ENCODE results near the gene DNAJC5. TPM values are rescaled to one million over a fixed set of nuclear protein-coding genes. Genes with fewer than 3 reads are reported as not detected.
A peak's percentile ranks its signal among the peaks of the same experiment; 100 is the strongest.

Gene DNAJC5
- total and polyA plus RNA-seq, 9 of the 15 experiments (the other 6 are each of a cell fraction or from before 2014, with no cell fraction given): 0.95 to 42.8 (median 23.4) TPM

DNA sequence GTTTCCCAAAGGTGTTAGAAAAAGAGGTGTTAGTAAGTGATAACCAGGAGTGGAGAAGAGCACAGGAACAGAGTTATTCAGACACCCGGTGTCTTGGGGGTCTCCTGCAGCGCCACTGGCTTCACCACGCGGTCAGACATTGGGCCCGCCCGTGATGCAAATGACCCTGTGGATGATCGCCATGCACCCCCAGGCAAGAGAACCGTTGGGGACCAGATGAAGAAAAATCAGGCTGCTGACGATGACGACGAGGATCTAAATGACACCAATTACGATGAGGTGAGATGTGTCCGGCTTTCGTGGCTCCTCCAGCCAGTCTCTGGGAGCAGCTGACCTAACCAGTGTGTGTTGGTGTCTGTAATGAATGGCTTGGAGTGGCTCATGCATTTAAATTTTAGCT is 88.0 kb downstream of the DNAJC5 start:
- no peak overlapping the region for H3K4me3 ChIP-seq

More for the DNA sequence above, 88.0 kb downstream of the DNAJC5 start:
- Histone ChIP-seq H3K79me2 (ENCODE audit: control insufficient read depth, insufficient read depth, low read length) (peaks cover 34% of the 10 kb centered on the region), H3K36me3 (ENCODE audit: control insufficient read depth, insufficient read depth, low read length) (peaks cover 51% of the 10 kb centered on the region), H3K9ac (ENCODE audit: insufficient read depth in 1 of 2, low read depth in 2 of 2, low read length in 2 of 2) (peak overlapping the region in 1 of 2 experiments; percentile 43; a peak in 1 of 4 replicates), H2AFZ (ENCODE audit: low read depth, low read length) (no peak overlapping the region), H3K27me3 (ENCODE audit: control insufficient read depth in 2 of 2, insufficient read depth in 2 of 2, low read length in 2 of 2) (no peaks in the 10 kb centered on the region), H3K4me2 (ENCODE audit: insufficient read depth, low read length) (no peak overlapping the region), H3K9me1 (ENCODE audit: control insufficient read depth, insufficient read depth, low read length) (no peaks in the 10 kb centered on the region), H3K9me3 (replicated peaks; ENCODE audit: control insufficient read depth, insufficient read depth, low read depth, low read length) (no peaks in the 10 kb centered on the region), H3K27ac (ENCODE audit: extremely low read depth, low read depth, low read length) (no peak overlapping the region), H4K20me1 (replicated peaks; ENCODE audit: control insufficient read depth, insufficient read depth, low read length) (no peaks in the 10 kb centered on the region), H3K4me1 (replicated peaks in 1 of 2; ENCODE audit: control insufficient read depth in 2 of 2, insufficient read depth in 2 of 2, low read length in 2 of 2) (peaks cover 16 to 33% of the 10 kb centered on the region in 2 experiments)
- DNase-seq (ENCODE audit: extremely low read depth in 1 of 4, low spot score in 3 of 4) (no peak), FAIRE-seq (no peak), ATAC-seq (no peak)
- BruUV-seq (replicated peaks): TSS peak; percentile 61
- TF ChIP-seq FOXA3 (CRISPR knock-in tag; conservative IDR thresholded peaks at IDR 0.05 in 1 of 2, IDR thresholded peaks at IDR 0.05 in 1 of 2): no peak
- no peak for TF ChIP-seq NRF1 (conservative IDR thresholded peaks at IDR 0.05 in 1 of 2, IDR thresholded peaks at IDR 0.05 in 1 of 2)
- no peak for TF ChIP-seq ZNF253 (CRISPR knock-in tag; conservative IDR thresholded peaks at IDR 0.05)
- TF ChIP-seq, protein P1, sequence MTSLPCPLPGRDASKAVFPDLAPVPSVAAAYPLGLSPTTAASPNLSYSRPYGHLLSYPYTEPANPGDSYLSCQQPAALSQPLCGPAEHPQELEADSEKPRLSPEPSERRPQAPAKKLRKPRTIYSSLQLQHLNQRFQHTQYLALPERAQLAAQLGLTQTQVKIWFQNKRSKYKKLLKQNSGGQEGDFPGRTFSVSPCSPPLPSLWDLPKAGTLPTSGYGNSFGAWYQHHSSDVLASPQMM (CRISPR knock-in tag; IDR thresholded peaks at IDR 0.05): no peak
- TF ChIP-seq PHF8 (IDR thresholded peaks at IDR 0.05; ENCODE audit: borderline replicate concordance, low read length): no peak
- TF ChIP-seq HNRNPUL1 (IDR thresholded peaks at IDR 0.05; ENCODE audit: low read length): no peak
- no peak for TF ChIP-seq IFI16 (CRISPR knock-in tag; IDR thresholded peaks at IDR 0.05)
- TF ChIP-seq SAP30 (IDR thresholded peaks at IDR 0.05; ENCODE audit: borderline replicate concordance, insufficient read depth, low read depth, low read length, poor library complexity, severe bottlenecking): no peak
- TF ChIP-seq COPS2 (conservative IDR thresholded peaks at IDR 0.05): no peak
- intact Hi-C loops (cut with micrococcal nuclease) (no loop called here), in situ Hi-C loops (cut with MboI) (no loop called here)
- CTCF ChIA-PET (ENCODE audit: low intra/inter-chr PET ratio): no interaction called here
- WGBS (ENCODE audit: insufficient coverage, low coverage, missing lambda C conversion rate): 94% methylated on average over 13 of the region's 14 CpGs
- POLR2A ChIA-PET: interaction anchor here (0.5 to 1.1 kb wide), 3 partner anchors 18 to 454 kb away, joined by 3 read pairs; partner anchors contain the start of gene GMEB2

MicroRNAs encoded within 50 kb of the gene (microRNA counts, 767-probe panel; counts per million panel counts)
- microRNA hsa-miR-1914-5p (1,344 counts per million, percentile 32 among the panel's probes with 10 or more counts), microRNA hsa-miR-647 (870 counts per million, percentile 17 among the panel's probes with 10 or more counts), microRNA hsa-miR-941 (3,352 counts per million, percentile 74 among the panel's probes with 10 or more counts)

Small RNAs within 50 kb of the gene (microRNA-seq; reads per million reads assigned to microRNA genes)
- gene MIR1914 (ENCODE audit: borderline microRNAs expressed): 2.5 reads per million, percentile 30 among the genes with 10 or more reads in this experiment
- gene MIR647 (ENCODE audit: borderline microRNAs expressed): not detected
- not detected for gene MIR941-1 (ENCODE audit: borderline microRNAs expressed)
- gene MIR941-2 (ENCODE audit: borderline microRNAs expressed): not detected
- not detected for gene MIR941-3 (ENCODE audit: borderline microRNAs expressed)
- gene MIR941-4 (ENCODE audit: borderline microRNAs expressed): not detected
- gene MIR941-5 (ENCODE audit: borderline microRNAs expressed): not detected

Small RNAs within 50 kb of the gene (small RNA-seq; reads per million reads assigned to genes)
- gene MIR647: not detected
- not detected for gene MIR941-2
- gene MIR941-4: not detected
- 0.22 reads per million for gene MIR941-5
- 0.18 reads per million for gene RNU1-134P

Other genes starting within 250 kb of the DNAJC5 start
Only the 7 nearest of the 21 such genes appear.
- 2.2 and 2.6 TPM in 2 replicates for gene ZBTB46, start 63.9 kb upstream of the DNAJC5 start, total RNA-seq (2014; rRNA removed)
- gene ZBTB46, start 63.9 kb upstream of the DNAJC5 start, total RNA-seq (2014; rRNA removed; fragmentation: Illumina TruSeq; extraction: Trizol): 0.38 and 0.40 TPM in 2 replicates
- gene ZBTB46, start 63.9 kb upstream of the DNAJC5 start, total RNA-seq (2015; rRNA removed; fragmentation: Illumina TruSeq; extraction: Trizol): 2.3 TPM in 2 replicates
- gene ZBTB46, start 63.9 kb upstream of the DNAJC5 start, total RNA-seq (2021): 4.1 and 4.6 TPM in 2 replicates
- gene ZBTB46, start 63.9 kb upstream of the DNAJC5 start, polyA plus RNA-seq (2011; rRNA removed): 1.1 and 1.7 TPM in 2 replicates
- 0.39 and 1.1 TPM in 2 replicates for gene ZBTB46, start 63.9 kb upstream of the DNAJC5 start, polyA plus RNA-seq (2014; fragmentation: Illumina TruSeq; extraction: Trizol)
- gene ZBTB46, start 63.9 kb upstream of the DNAJC5 start, polyA plus RNA-seq (2014; fragmentation: Nextera tagmentation; extraction: Ambion mirVana): under 1 TPM; 0.29 to 0.58 TPM
- 1.3 and 2.0 TPM in 2 replicates for gene ZBTB46, start 63.9 kb upstream of the DNAJC5 start, polyA plus RNA-seq (2014; rRNA removed)
- not detected in 2 replicates for gene ABHD16B, start 33.6 kb upstream of the DNAJC5 start, total RNA-seq (2014; rRNA removed)
- gene ABHD16B, start 33.6 kb upstream of the DNAJC5 start, total RNA-seq (2014; rRNA removed; fragmentation: Illumina TruSeq; extraction: Trizol): not detected in 2 replicates
- gene ABHD16B, start 33.6 kb upstream of the DNAJC5 start, total RNA-seq (2015; rRNA removed; fragmentation: Illumina TruSeq; extraction: Trizol): not detected in 2 replicates
- gene ABHD16B, start 33.6 kb upstream of the DNAJC5 start, total RNA-seq (2021): not detected in 2 replicates
- gene ABHD16B, start 33.6 kb upstream of the DNAJC5 start, polyA plus RNA-seq (2011; rRNA removed): not detected in 2 replicates
- not detected in 2 replicates for gene ABHD16B, start 33.6 kb upstream of the DNAJC5 start, polyA plus RNA-seq (2014; fragmentation: Illumina TruSeq; extraction: Trizol)
- not detected for gene ABHD16B, start 33.6 kb upstream of the DNAJC5 start, polyA plus RNA-seq (2014; fragmentation: Nextera tagmentation; extraction: Ambion mirVana)
- not detected in 2 replicates for gene ABHD16B, start 33.6 kb upstream of the DNAJC5 start, polyA plus RNA-seq (2014; rRNA removed)
- gene TPD52L2, start 29.9 kb upstream of the DNAJC5 start, total RNA-seq (2014; rRNA removed): 54.7 and 69.8 TPM in 2 replicates
- gene TPD52L2, start 29.9 kb upstream of the DNAJC5 start, total RNA-seq (2014; rRNA removed; fragmentation: Illumina TruSeq; extraction: Trizol): 60.6 and 66.7 TPM in 2 replicates
- gene TPD52L2, start 29.9 kb upstream of the DNAJC5 start, total RNA-seq (2015; rRNA removed; fragmentation: Illumina TruSeq; extraction: Trizol): 74.6 and 76.2 TPM in 2 replicates
- gene TPD52L2, start 29.9 kb upstream of the DNAJC5 start, total RNA-seq (2021): 94.2 and 95.4 TPM in 2 replicates
- 97.8 and 117 TPM in 2 replicates for gene TPD52L2, start 29.9 kb upstream of the DNAJC5 start, polyA plus RNA-seq (2011; rRNA removed)
- 112 and 115 TPM in 2 replicates for gene TPD52L2, start 29.9 kb upstream of the DNAJC5 start, polyA plus RNA-seq (2014; fragmentation: Illumina TruSeq; extraction: Trizol)
- 1 to 10 TPM; 1.9 to 9.3 TPM for gene TPD52L2, start 29.9 kb upstream of the DNAJC5 start, polyA plus RNA-seq (2014; fragmentation: Nextera tagmentation; extraction: Ambion mirVana)
- 98.5 and 99.5 TPM in 2 replicates for gene TPD52L2, start 29.9 kb upstream of the DNAJC5 start, polyA plus RNA-seq (2014; rRNA removed)
- 28.5 and 36.8 TPM in 2 replicates for gene UCKL1, start 61.3 kb downstream of the DNAJC5 start, total RNA-seq (2014; rRNA removed)
- gene UCKL1, start 61.3 kb downstream of the DNAJC5 start, total RNA-seq (2014; rRNA removed; fragmentation: Illumina TruSeq; extraction: Trizol): 7.9 and 10.8 TPM in 2 replicates
- 21.5 and 24.1 TPM in 2 replicates for gene UCKL1, start 61.3 kb downstream of the DNAJC5 start, total RNA-seq (2015; rRNA removed; fragmentation: Illumina TruSeq; extraction: Trizol)
- gene UCKL1, start 61.3 kb downstream of the DNAJC5 start, total RNA-seq (2021): 46.1 and 52.8 TPM in 2 replicates
- 26.9 and 40.4 TPM in 2 replicates for gene UCKL1, start 61.3 kb downstream of the DNAJC5 start, polyA plus RNA-seq (2011; rRNA removed)
- gene UCKL1, start 61.3 kb downstream of the DNAJC5 start, polyA plus RNA-seq (2014; fragmentation: Illumina TruSeq; extraction: Trizol): 24.2 and 36.6 TPM in 2 replicates
- gene UCKL1, start 61.3 kb downstream of the DNAJC5 start, polyA plus RNA-seq (2014; fragmentation: Nextera tagmentation; extraction: Ambion mirVana): 1 to 10 TPM; 3.1 to 6.6 TPM
- gene UCKL1, start 61.3 kb downstream of the DNAJC5 start, polyA plus RNA-seq (2014; rRNA removed): 49.0 and 57.1 TPM in 2 replicates
- 13.5 and 17.2 TPM in 2 replicates for gene ZNF512B, start 74.8 kb downstream of the DNAJC5 start, total RNA-seq (2014; rRNA removed)
- 3.2 and 3.8 TPM in 2 replicates for gene ZNF512B, start 74.8 kb downstream of the DNAJC5 start, total RNA-seq (2014; rRNA removed; fragmentation: Illumina TruSeq; extraction: Trizol)
- gene ZNF512B, start 74.8 kb downstream of the DNAJC5 start, total RNA-seq (2015; rRNA removed; fragmentation: Illumina TruSeq; extraction: Trizol): 11.2 and 11.3 TPM in 2 replicates
- 24.9 and 27.8 TPM in 2 replicates for gene ZNF512B, start 74.8 kb downstream of the DNAJC5 start, total RNA-seq (2021)
- gene ZNF512B, start 74.8 kb downstream of the DNAJC5 start, polyA plus RNA-seq (2011; rRNA removed): 3.9 and 4.2 TPM in 2 replicates
- gene ZNF512B, start 74.8 kb downstream of the DNAJC5 start, polyA plus RNA-seq (2014; fragmentation: Illumina TruSeq; extraction: Trizol): 8.2 and 14.9 TPM in 2 replicates
- under 1 TPM; 0.01 to 0.03 TPM for gene ZNF512B, start 74.8 kb downstream of the DNAJC5 start, polyA plus RNA-seq (2014; fragmentation: Nextera tagmentation; extraction: Ambion mirVana)
- 13.0 and 16.5 TPM in 2 replicates for gene ZNF512B, start 74.8 kb downstream of the DNAJC5 start, polyA plus RNA-seq (2014; rRNA removed)
- gene SAMD10, start 84.5 kb downstream of the DNAJC5 start, total RNA-seq (2014; rRNA removed): 4.8 and 9.8 TPM in 2 replicates
- gene SAMD10, start 84.5 kb downstream of the DNAJC5 start, total RNA-seq (2014; rRNA removed; fragmentation: Illumina TruSeq; extraction: Trizol): 0.95 and 1.1 TPM in 2 replicates
- gene SAMD10, start 84.5 kb downstream of the DNAJC5 start, total RNA-seq (2015; rRNA removed; fragmentation: Illumina TruSeq; extraction: Trizol): 3.5 and 4.8 TPM in 2 replicates
- 12.1 and 15.2 TPM in 2 replicates for gene SAMD10, start 84.5 kb downstream of the DNAJC5 start, total RNA-seq (2021)
- 3.9 and 6.8 TPM in 2 replicates for gene SAMD10, start 84.5 kb downstream of the DNAJC5 start, polyA plus RNA-seq (2011; rRNA removed)
- gene SAMD10, start 84.5 kb downstream of the DNAJC5 start, polyA plus RNA-seq (2014; fragmentation: Illumina TruSeq; extraction: Trizol): 6.0 and 9.6 TPM in 2 replicates
- gene SAMD10, start 84.5 kb downstream of the DNAJC5 start, polyA plus RNA-seq (2014; fragmentation: Nextera tagmentation; extraction: Ambion mirVana): under 1 TPM; 0.37 to 0.52 TPM
- 11.4 and 12.4 TPM in 2 replicates for gene SAMD10, start 84.5 kb downstream of the DNAJC5 start, polyA plus RNA-seq (2014; rRNA removed)
- gene PRPF6, start 86.0 kb downstream of the DNAJC5 start, total RNA-seq (2014; rRNA removed): 59.9 and 65.9 TPM in 2 replicates
- 37.1 and 45.0 TPM in 2 replicates for gene PRPF6, start 86.0 kb downstream of the DNAJC5 start, total RNA-seq (2014; rRNA removed; fragmentation: Illumina TruSeq; extraction: Trizol)
- 69.1 and 70.2 TPM in 2 replicates for gene PRPF6, start 86.0 kb downstream of the DNAJC5 start, total RNA-seq (2015; rRNA removed; fragmentation: Illumina TruSeq; extraction: Trizol)
- gene PRPF6, start 86.0 kb downstream of the DNAJC5 start, total RNA-seq (2021): 79.5 and 83.2 TPM in 2 replicates
- gene PRPF6, start 86.0 kb downstream of the DNAJC5 start, polyA plus RNA-seq (2011; rRNA removed): 31.9 and 38.8 TPM in 2 replicates
- 65.2 and 68.2 TPM in 2 replicates for gene PRPF6, start 86.0 kb downstream of the DNAJC5 start, polyA plus RNA-seq (2014; fragmentation: Illumina TruSeq; extraction: Trizol)
- gene PRPF6, start 86.0 kb downstream of the DNAJC5 start, polyA plus RNA-seq (2014; fragmentation: Nextera tagmentation; extraction: Ambion mirVana): 1 to 10 TPM; 4.2 to 4.3 TPM
- gene PRPF6, start 86.0 kb downstream of the DNAJC5 start, polyA plus RNA-seq (2014; rRNA removed): 53.9 and 60.5 TPM in 2 replicates